NCI-H748 (cell line): ENCODE measurements around the gene RCCD1.

Experiments used
- DNase-seq: peaks from one replicate; lab custom pipeline; 2025; ENCODE audit not compliant: unreplicated experiment; lab: John Stamatoyannopoulos, UW

Gene RCCD1

DNA sequence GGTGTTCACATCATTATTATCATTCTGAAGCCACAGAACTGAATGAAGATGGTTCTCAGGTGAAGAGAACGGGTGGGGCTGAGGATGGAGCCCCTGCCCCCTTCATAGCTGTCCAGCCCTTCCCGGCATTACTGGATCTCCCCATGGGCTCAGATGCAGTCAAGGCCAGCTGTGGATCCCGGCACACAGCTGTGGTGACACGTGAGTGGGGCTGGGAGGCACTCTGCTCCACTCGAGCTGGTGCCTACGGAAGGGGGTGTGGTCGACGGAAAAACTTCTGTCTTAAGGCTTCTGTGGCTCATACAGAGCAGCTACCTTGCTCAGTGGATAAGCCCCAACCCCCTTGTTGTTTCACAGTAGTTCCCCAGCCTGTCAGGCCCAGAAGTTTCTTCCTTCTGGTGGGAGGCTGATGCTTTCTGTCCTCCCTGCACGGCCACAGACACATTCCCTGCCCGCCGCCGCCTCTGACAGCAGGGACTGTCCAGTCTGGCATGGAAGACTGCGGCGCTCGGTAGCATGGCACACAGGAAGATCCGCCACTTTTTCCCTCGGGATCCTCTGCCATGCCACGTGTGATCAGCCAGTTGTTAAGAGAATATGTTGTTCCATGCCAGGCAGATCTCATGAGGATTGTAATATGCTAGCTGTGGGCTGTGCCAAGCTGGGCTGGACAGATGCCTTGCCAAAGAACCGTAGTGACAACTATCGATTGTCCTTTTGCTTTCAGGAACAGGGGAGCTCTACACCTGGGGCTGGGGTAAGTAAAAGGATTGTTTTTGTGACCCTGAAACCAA, 5.8 kb downstream of the RCCD1 start:
- DNase-seq, result no peak

DNA sequence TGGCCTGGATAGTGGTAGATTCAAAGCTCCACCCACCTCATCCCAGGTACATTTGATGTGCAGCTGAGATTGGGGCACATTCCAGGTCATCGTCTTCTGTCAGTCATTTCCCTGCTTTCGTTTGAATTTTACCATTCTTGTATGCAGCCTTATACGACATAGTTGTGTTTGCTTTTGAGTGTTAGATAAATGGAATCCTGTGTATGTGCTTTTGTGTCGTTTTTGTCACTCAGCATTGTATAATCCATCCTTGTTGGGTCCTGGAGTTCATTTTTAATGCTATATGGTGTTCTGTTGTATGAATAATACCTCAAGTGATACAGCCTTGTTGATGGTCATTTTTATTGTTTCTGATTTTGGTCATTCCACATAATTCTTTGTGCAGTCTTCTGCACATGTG, 7.3 kb downstream of the RCCD1 start:
- no peak for DNase-seq

DNA sequence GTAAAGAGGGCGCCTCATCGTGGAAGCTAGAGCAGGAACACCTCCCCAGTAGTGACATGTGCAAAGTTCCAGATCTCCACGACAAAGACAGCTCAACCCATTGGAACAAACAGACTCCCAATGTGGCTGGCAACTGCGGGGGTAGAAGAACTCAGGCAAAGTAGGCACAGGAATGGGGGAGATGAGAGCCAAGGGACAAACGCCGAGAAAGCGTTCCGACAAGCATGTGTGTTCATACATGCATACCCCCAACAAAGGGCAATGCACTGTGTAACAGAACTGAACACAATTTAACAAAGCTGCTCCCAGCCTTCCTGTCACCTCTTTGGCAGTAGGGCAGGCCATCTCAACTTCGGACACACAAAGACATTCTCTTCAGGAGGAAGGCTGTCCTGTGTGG, 11.6 kb downstream of the RCCD1 start:
- no peak for DNase-seq

DNA sequence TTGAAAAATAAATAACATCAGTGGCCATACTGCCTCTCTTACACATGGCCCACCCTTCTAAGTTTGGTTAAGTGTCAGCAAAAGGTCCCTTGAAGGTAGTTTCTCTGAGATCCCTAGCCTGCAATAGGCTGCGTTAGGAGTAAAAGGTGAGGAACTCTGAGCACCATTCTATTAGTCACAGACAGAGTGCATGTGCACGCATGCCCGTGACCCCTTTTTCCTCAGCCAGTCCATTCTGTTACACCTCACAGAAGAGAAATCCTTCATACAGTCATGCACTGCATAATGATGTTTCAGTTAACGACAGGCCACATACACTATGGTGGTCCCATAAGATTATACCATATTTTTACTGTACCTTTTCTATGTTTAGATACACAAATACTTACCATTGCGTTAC, 12.5 kb downstream of the RCCD1 start:
- DNase-seq, result no peak

DNA sequence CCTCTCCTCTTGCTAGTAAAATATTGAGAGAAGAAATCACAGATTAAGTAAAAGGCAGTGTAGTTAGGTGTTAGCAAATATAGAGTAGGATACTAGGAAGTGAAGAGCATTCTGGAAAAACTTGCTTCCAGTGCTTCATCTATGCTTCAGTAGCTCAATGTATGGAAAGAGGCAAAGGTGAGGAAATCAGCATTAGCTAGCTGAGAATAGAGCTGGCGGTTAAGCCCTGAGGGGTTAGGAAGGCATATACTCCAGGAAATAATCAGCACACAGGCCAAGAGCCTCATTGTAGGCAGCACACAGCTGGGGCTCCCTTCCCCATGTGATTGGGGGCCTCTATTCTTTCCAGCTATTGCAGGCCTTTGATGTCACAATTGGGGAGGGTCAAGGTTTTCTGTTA, 13.8 kb downstream of the RCCD1 start:
- DNase-seq, result no peak

DNA sequence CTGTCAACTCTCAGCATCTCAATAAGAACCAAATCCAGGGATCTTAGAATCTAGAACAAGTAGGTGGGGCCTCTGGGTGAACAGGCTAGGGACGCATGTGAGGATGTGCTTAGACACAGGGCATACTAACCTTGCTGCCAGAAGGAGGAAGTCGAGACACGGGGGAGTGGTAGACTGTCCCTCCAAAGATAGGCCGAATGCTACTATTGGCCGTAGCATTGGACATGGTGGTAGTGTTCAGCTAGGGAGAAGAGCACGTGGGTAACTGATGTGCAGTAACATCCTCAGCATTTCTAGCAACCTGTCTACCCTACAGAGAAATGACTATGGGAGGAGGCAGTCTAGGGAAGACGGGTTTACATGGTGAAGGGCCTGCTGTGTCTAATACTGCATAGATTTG, 15.6 kb downstream of the RCCD1 start:
- DNase-seq, result no peak

DNA sequence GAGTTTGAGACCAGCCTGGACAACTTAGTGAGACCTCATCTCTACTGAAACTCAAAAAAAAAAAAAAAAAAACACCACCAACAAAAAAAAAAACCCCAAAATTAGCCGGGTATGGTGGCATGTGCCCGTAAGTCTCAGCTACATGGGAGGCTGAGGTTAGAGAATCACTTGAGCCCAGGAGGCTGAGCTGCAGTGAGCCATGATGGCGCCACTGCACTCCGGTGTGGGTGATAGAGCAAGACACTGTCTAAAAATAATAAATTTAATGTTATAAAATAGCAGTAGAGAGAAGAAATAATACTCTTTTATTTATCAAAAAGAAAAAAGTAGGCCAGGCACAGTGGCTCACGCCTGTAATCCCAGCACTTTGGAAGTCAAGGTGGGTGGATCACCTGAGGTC, 17.4 kb downstream of the RCCD1 start:
- no peak for DNase-seq

DNA sequence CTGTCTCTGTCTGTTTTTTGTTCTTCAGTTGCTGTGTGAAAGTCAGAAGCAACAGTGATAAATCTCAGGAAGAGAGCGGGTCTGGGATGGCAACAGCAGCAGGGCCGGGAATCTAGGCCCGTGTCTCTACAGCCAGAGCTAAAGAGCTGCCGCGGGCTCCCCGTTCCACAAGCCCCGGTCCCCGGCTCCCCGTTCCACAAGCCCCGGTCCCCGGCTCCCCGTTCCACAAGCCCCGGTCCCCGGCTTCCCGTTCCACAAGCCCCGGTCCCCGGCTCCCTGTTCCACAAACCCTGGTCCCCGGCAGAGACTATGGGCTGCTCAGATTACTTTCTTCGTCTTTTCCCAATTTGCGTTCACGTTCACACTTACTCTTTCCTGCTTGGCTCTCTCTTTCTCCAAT, 19.5 kb downstream of the RCCD1 start:
- DNase-seq, result no peak

DNA sequence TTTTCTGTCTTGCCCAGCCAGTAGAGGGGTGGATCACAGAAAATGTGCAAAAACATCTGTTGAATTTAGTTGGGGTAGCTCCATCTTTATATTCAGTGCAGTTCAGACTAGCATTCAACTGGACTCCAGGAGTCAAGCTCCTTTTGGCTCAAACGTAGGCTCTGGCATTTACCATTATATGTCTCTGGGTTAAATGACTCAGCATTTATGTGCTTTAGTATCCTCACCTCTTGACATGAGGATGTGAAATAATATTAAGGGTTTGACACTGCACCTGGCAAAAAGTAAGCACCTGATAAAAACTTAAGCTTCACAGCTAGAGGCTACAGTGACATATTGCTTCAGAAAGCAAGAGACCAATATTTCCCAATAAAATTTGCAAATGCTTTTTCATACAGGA, 24.9 kb downstream of the RCCD1 start:
- DNase-seq, result no peak

DNA sequence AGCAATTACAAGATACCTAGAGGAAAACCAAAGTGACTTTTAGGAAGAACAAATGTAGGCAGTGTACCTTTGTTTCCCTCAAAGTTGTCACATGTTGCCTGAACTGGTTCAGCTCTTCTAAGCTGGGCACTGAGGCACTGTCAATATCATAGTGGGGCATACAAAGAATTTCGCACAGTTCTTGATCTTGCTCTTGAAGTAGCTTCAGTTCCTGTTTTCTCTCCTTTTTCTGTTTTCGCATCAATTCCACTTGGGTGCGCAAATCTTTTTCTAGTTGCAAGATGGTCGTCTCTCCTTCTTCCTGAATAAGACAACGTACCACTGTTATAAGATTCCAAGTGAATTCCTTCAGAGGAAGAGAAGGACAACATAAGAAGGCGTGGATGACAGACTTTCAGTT, 27.0 kb downstream of the RCCD1 start:
- DNase-seq, result no peak

DNA sequence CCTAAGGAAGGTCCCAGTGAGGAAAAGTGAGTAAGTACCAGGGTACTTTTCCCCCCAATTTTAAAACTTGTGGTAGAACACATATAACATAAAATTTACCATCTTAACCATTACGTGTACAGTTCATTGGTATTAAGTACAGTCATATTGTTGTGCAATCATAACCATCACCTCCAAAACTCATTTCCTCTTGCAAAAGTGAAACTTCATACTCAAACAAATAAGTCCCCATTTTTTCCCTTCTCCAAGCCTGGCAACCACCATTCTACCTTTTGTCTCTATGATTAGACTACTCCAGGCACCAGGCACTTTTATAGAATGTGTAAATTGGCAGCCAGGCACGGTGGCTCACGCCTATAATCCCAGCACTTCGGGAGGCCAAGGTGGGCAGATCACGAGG, 27.5 kb downstream of the RCCD1 start:
- DNase-seq, result no peak

DNA sequence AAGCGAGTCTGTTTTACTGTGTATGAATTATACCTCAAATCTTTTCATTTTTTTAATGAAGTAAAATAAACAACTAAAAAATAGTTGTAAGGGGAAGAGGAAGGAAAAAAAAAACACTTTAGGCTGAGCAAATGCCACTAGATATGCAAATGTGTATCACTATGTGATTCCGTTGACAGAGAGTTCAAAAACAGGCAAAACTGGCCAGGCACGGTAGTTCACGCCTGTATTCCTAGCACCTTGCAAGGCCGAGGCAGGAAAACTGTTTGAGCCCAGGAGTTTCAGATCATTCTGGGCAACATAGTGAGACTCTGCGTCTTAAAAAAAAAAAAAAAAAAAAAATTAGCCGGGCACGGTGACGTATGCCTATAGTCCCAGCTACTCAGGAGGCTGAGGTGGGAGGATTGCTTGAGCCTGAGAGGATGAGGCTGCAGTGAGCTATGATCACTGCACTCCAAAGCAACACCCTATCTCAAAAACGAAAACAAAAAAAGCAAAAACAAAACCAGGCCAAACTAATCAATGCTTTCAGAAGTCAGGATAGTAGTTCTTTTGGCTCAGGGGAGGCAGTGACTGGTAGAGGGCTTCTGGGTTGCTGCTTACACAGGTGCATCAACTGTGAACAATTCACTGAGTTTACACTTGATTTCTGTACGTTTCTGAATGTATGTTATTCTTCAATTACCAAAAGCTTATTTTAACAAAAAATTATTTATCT, 32.3 kb downstream of the RCCD1 start:
- no peak for DNase-seq

DNA sequence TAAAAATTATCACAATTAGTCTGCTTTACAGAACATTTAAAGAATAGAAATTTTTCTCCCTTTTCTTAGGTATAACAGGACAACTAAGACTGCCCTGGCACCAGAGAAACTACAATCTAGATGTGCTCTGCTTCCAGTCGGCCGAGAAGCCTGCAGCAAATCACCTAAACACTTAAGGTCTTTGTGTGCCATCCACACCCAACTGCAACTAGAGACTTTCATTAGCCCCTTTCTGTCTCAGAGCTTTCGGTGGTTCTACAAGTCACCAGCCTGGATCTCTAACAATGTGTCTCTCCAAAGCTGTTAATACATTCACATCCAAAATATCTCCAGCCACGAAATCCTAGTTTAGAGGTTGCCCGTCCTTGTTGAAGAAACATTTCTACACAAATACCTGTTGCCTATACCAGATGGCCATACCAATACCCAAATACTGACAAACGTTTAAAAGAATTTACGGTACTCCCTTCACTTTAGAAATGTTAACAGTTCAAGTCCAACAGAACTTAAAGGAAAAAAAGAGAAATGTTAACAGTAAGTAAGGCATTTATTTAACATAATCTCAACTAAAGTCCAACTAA, 33.0 kb downstream of the RCCD1 start:
- DNase-seq, result no peak

DNA sequence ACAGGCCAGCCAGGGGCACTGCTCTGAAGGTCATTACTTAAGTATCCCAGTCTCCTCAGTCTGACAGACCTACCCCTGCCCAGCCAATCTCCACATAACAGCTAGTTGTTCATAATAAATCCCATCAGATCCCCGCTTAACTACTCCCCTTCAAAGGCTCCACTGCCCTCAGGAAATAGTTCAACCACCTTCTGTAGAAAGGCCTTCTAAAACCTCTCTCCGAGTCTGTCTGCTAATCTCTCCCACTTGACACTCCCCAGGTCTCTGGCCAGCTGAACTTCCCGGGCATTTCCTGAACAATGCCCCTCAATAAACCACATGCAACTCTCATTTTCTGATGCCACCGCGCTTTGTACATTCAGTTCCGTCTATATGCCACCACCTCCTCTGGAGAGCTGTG, 33.6 kb downstream of the RCCD1 start:
- DNase-seq, result no peak

DNA sequence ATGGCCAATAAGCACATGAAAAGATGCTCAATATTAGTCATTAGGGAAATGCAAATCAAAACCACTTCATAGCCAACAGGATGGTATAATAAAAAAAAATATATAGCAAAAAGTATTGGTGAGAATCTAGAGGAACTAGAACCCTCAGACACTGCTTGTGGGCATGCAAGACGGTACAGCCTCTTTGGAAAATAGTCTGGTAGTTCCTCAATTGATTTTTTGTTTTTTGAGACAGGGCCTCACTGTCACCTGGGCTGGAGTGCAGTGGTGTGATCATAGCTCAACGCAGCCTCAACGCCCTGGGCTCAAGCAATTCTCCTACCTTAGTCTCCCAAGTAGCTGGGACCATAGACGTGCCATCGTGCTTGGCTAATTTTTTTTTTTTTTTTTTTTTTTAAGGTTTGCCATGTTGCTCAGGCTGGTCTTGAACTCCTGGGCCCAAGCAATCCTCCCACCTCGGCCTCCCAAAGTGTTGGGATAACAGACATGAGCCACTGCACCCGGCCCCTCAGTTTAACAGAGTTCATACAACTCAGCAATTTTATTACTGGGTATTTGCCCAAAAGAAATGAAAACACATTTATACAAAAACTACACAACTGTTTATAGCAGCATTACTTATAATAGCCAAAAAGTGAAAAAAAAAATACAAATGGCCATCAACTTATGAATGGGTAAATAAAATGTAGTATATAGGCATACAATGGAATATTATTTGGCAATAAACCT, 34.5 kb downstream of the RCCD1 start:
- DNase-seq, result no peak

DNA sequence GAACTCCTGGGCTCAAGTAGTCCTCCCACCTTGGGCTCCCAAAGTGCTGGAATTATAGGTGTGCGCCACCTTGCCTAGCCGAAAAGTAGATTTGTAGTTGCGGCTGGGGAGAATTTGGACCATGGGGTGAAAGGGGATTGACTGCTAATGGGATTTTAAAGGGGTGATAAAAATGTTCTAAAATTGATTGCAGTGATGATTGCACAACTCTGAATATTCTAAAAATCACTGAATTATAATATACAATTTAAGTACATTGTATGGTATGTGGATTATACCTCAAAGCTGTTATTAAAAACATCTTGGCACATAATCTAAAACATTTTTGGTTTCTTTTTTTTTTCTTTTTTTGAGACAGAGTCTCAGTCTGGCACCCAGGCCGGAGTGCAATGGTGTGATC, 35.8 kb downstream of the RCCD1 start:
- no peak for DNase-seq

DNA sequence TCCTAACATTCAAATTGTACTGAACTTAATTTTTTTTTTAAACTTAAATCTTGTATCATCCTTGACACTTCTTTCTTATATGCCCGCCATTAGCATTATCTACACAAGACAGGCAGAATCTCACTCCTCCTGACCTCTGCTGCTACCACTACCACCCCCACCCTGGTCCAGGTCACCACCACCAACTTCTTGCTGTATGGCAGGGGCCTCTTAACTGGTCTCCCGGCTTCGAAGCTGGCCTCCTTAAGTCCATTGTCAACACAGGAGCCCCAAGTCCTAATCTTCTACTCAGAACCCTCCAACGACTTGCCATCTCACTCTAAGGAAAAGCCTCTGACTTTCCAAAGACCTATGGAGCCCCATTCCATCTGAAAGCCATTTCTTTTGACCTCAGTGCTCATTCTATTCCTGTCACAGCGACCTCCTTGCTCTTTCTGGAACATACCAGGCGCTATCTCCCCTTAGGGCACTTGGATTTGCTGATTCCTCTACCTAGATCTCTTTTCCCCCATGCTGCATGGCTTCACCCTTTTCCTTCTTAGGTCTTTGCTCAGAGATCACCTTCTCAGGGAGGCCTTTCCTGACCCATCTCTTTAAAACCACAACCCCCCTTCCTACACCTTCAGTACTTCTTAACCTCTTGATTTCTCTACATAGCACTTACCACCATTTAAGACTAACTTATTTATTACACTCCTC, 37.1 kb downstream of the RCCD1 start:
- no peak for DNase-seq

DNA sequence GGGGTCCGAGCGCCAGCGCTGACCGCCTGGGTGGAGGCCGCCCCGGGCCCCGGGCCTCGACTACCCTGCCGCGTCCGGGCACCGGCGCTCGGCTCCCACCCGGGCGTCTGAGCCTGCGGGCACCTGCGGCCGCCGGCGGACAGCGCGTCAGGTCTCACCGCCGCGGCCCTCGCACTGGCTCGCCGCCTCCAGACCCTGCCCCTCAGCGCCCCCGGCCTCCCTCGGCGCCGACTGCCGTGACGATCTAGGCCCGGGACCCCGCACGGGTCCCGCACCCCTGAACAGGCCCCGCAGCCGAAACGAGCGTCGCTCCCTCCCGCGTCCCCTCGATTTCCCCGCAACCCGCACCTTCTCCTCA, 39.4 kb downstream of the RCCD1 start:
- DNase-seq, result peak; percentile 11

DNA sequence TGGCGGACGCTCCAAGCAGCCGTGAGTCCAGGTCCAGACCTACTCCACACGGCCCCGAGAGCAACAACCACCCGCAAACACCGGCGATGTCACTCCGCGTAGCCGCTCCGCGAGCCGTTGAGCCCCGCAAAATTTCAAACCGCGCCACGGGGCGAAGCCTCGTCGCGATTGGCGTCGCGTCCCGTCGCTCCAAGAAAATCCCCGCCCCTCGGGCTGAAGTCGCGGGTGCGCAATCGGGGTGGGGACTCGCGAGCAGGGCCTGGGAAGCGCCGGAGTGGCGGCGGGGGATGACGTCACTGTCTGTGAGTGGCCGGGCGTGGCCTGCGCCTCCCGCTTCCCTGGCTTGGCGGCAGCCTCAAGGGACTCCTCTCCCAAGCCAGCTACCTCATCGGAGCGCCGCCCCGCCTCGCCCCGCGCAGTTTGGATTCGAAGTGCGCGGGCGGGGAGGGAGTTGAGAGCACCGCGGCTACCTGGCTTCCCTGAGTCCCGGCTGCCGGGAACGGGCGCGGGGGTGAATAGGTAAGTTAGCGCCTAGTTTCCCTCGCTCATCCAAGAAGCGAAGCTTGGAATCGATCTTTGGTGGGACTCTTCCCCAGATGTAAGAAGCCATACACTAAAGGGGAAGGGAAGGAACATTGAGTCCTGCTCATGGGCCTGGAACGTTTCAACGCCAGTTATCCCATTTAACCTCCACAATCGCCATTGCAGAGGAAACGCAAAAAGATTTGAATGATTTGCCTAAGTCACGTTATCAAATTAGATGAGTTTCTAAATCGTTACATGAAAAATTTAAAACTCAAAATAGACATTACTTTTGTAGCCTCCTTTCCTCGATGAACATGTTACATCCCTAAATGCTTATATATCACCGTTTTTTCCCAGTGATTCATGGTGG, 40.0 kb downstream of the RCCD1 start, which contains the start of gene PRC1:
PRC1 (minus strand) TSS at position 119 of the 895 bp plus-strand sequence; CDS start at position 1, 118 bp downstream.
- peak; percentile 97 for DNase-seq

DNA sequence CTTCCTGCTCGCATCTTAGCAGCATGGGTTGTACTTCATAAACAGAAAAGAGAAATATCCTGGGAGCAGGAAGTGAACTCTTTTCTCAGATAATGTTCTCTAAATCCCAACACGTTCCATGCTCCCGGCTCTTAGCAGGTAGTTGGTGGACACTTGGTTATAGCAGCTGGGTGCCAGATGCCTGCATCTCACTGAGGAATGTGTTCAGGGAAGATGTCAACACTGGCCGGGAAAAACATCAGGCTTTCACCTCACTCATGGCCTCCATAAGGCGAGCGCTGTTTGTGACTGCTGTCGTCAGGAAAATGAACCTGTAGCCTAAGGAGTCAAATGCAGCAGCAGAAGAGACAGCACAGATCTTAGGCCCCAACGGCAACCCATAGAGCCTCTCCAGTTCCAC, 44.1 kb downstream of the RCCD1 start:
- DNase-seq, result no peak
